HEK293 (cell line): ENCODE results near the gene RNF2.

Experiments
- ATF2 ChIP-seq: fragments of 450-650 bp; formaldehyde crosslinking; IDR thresholded peaks from 2 replicates; pipeline ENCODE4 v1.5.1; 2016; ENCODE audit warnings: missing biosample characterization, missing genetic modification characterization, low read depth
- GLIS2 ChIP-seq: fragments of 450-650 bp; formaldehyde crosslinking; IDR thresholded peaks from 2 replicates; pipeline ENCODE4 v1.5.1; 2016; ENCODE audit warnings: missing biosample characterization, missing genetic modification characterization
- KLF1 ChIP-seq: fragments of 450-650 bp; formaldehyde crosslinking; IDR thresholded peaks from 2 replicates; pipeline ENCODE4 v1.5.1; 2016; ENCODE audit warnings: missing biosample characterization, missing genetic modification characterization
- SALL2 ChIP-seq: fragments of 450-650 bp; formaldehyde crosslinking; IDR thresholded peaks from 2 replicates; pipeline ENCODE4 v1.5.0; 2017; ENCODE audit warnings: missing biosample characterization, mild to moderate bottlenecking, missing genetic modification characterization, borderline replicate concordance
- YY1 ChIP-seq: fragments of 450-650 bp; formaldehyde crosslinking; IDR thresholded peaks from 2 replicates; pipeline ENCODE4 v1.5.1; 2018; ENCODE audit warnings: missing biosample characterization, missing genetic modification characterization
- ZEB2 ChIP-seq: fragments of 450-650 bp; formaldehyde crosslinking; IDR thresholded peaks from 2 replicates; pipeline ENCODE4 v1.5.1; 2016; ENCODE audit warnings: missing biosample characterization, missing genetic modification characterization
- ZNF324 ChIP-seq: fragments of 450-650 bp; formaldehyde crosslinking; IDR thresholded peaks from 2 replicates; pipeline ENCODE4 v1.5.1; 2016; ENCODE audit warnings: missing biosample characterization, missing genetic modification characterization
- ZNF747 ChIP-seq: fragments of 450-650 bp; formaldehyde crosslinking; IDR thresholded peaks from 2 replicates; pipeline ENCODE4 v1.5.1; 2016; ENCODE audit warnings: missing biosample characterization, missing genetic modification characterization
- ZNF768 ChIP-seq: fragments of 450-650 bp; formaldehyde crosslinking; IDR thresholded peaks from 2 replicates; pipeline ENCODE4 v1.5.1; 2018; ENCODE audit warnings: missing biosample characterization, mild to moderate bottlenecking, missing genetic modification characterization
- ZSCAN30 ChIP-seq: fragments of 450-650 bp; IDR thresholded peaks from 2 replicates; pipeline ENCODE4 v1.5.1; 2018; ENCODE audit warnings: missing biosample characterization, mild to moderate bottlenecking, missing genetic modification characterization, moderate library complexity
- TF ChIP-seq, protein P1 (sequence below): fragments of 450-650 bp; formaldehyde crosslinking; IDR thresholded peaks from 2 replicates; pipeline ENCODE4 v1.5.1; 2016; ENCODE audit warnings: missing biosample characterization, missing genetic modification characterization
- TF ChIP-seq, protein P2 (sequence below): fragments of 450-650 bp; formaldehyde crosslinking; IDR thresholded peaks from 2 replicates; pipeline ENCODE4 v1.5.1; 2017; ENCODE audit warnings: missing biosample characterization, mild to moderate bottlenecking, missing genetic modification characterization, moderate library complexity

GRCh38 chr1:185112356-185112755 lies 67.0 kb downstream of the RNF2 start:
- TF ChIP-seq ZEB2 (tag by site-specific recombination) (no peak), ZSCAN30 (tag by site-specific recombination) (no peak), GLIS2 (no peak), ZNF747 (tag by site-specific recombination) (no peak), ZNF324 (no peak), ATF2 (tag by site-specific recombination) (no peak), SALL2 (tag by site-specific recombination) (no peak), YY1 (tag by site-specific recombination) (no peak), ZNF768 (tag by site-specific recombination) (no peak), KLF1 (tag by site-specific recombination) (no peak)
- TF ChIP-seq, protein P1, sequence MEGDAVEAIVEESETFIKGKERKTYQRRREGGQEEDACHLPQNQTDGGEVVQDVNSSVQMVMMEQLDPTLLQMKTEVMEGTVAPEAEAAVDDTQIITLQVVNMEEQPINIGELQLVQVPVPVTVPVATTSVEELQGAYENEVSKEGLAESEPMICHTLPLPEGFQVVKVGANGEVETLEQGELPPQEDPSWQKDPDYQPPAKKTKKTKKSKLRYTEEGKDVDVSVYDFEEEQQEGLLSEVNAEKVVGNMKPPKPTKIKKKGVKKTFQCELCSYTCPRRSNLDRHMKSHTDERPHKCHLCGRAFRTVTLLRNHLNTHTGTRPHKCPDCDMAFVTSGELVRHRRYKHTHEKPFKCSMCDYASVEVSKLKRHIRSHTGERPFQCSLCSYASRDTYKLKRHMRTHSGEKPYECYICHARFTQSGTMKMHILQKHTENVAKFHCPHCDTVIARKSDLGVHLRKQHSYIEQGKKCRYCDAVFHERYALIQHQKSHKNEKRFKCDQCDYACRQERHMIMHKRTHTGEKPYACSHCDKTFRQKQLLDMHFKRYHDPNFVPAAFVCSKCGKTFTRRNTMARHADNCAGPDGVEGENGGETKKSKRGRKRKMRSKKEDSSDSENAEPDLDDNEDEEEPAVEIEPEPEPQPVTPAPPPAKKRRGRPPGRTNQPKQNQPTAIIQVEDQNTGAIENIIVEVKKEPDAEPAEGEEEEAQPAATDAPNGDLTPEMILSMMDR = no peak
- TF ChIP-seq, protein P2, sequence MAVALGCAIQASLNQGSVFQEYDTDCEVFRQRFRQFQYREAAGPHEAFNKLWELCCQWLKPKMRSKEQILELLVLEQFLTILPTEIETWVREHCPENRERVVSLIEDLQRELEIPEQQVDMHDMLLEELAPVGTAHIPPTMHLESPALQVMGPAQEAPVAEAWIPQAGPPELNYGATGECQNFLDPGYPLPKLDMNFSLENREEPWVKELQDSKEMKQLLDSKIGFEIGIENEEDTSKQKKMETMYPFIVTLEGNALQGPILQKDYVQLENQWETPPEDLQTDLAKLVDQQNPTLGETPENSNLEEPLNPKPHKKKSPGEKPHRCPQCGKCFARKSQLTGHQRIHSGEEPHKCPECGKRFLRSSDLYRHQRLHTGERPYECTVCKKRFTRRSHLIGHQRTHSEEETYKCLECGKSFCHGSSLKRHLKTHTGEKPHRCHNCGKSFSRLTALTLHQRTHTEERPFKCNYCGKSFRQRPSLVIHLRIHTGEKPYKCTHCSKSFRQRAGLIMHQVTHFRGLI = no peak
